Hepatic stellate cell (primary cell): Measurements from ENCODE around the gene EPB41L3.

Experiments used
- DNase-seq: peaks from one replicate; pipeline ENCODE4 v3.0.0; 2011; ENCODE audit warnings: low spot score

Gene EPB41L3

GRCh38 chr18:5451871-5452270 is 91.9 kb downstream of the EPB41L3 start:
- no peak for DNase-seq

- no peak for DNase-seq
Observed at GRCh38 chr18:5451150-5451549, 92.6 kb downstream of the EPB41L3 start.

GRCh38 chr18:5449858-5450509 is 93.8 kb downstream of the EPB41L3 start:
- DNase-seq = no peak

GRCh38 chr18:5447442-5447841 is 96.4 kb downstream of the EPB41L3 start:
- no peak for DNase-seq

- DNase-seq = no peak
Observed at GRCh38 chr18:5444847-5445246, 99.0 kb downstream of the EPB41L3 start.

GRCh38 chr18:5444269-5444668 is 99.5 kb downstream of the EPB41L3 start:
- no peak for DNase-seq

GRCh38 chr18:5439986-5440696 is 103.7 kb downstream of the EPB41L3 start:
- DNase-seq = no peak

GRCh38 chr18:5434425-5434824 is 109.4 kb downstream of the EPB41L3 start:
- no peak for DNase-seq

- DNase-seq = no peak
Observed at GRCh38 chr18:5431836-5432575, 111.8 kb downstream of the EPB41L3 start.

GRCh38 chr18:5430131-5430530 is 113.7 kb downstream of the EPB41L3 start:
- DNase-seq = no peak

- DNase-seq = no peak
Observed at GRCh38 chr18:5429681-5430080, 114.1 kb downstream of the EPB41L3 start.

- DNase-seq = no peak
Observed at GRCh38 chr18:5425721-5426120, 118.1 kb downstream of the EPB41L3 start.

- no peak for DNase-seq
Observed at GRCh38 chr18:5424903-5425664, 118.7 kb downstream of the EPB41L3 start.

- DNase-seq = no peak
Observed at GRCh38 chr18:5422626-5423025, 121.2 kb downstream of the EPB41L3 start.

- no peak for DNase-seq
Observed at GRCh38 chr18:5421981-5422380, 121.8 kb downstream of the EPB41L3 start.

- no peak for DNase-seq
Observed at GRCh38 chr18:5420906-5421305, 122.9 kb downstream of the EPB41L3 start.

GRCh38 chr18:5419601-5420000 is 124.2 kb downstream of the EPB41L3 start:
- no peak for DNase-seq

GRCh38 chr18:5419030-5419429 is 124.8 kb downstream of the EPB41L3 start:
- no peak for DNase-seq

GRCh38 chr18:5417342-5417741 is 126.5 kb downstream of the EPB41L3 start:
- DNase-seq = no peak

- DNase-seq = no peak
Observed at GRCh38 chr18:5416112-5416511, 127.7 kb downstream of the EPB41L3 start.

GRCh38 chr18:5415665-5416064 is 128.1 kb downstream of the EPB41L3 start:
- DNase-seq = no peak

GRCh38 chr18:5415031-5415430 is 128.8 kb downstream of the EPB41L3 start:
- no peak for DNase-seq
